ENCODE results near the gene DCTD.
A peak's percentile ranks its signal among the peaks of the same experiment; 100 is the strongest.

The DCTD gene

GRCh38 chr4:182939680-182940079 lies 22.5 kb upstream of the DCTD start:
- TF ChIP-seq SIN3A (IDR thresholded peaks at IDR 0.05; ENCODE audit: borderline replicate concordance, insufficient read depth, low read length) (no peak), TAF1 (IDR thresholded peaks at IDR 0.05; ENCODE audit: borderline replicate concordance, insufficient read depth, low read length) (no peak), POLR2AphosphoS5 (IDR thresholded peaks at IDR 0.05; ENCODE audit: low read depth, low read length) (no peak), FOXP2 (optimal IDR thresholded peaks at IDR 0.05; ENCODE audit: borderline replicate concordance, extremely low read depth, extremely low read length, insufficient read depth) (no peak)
- TF ChIP-seq, protein P1, sequence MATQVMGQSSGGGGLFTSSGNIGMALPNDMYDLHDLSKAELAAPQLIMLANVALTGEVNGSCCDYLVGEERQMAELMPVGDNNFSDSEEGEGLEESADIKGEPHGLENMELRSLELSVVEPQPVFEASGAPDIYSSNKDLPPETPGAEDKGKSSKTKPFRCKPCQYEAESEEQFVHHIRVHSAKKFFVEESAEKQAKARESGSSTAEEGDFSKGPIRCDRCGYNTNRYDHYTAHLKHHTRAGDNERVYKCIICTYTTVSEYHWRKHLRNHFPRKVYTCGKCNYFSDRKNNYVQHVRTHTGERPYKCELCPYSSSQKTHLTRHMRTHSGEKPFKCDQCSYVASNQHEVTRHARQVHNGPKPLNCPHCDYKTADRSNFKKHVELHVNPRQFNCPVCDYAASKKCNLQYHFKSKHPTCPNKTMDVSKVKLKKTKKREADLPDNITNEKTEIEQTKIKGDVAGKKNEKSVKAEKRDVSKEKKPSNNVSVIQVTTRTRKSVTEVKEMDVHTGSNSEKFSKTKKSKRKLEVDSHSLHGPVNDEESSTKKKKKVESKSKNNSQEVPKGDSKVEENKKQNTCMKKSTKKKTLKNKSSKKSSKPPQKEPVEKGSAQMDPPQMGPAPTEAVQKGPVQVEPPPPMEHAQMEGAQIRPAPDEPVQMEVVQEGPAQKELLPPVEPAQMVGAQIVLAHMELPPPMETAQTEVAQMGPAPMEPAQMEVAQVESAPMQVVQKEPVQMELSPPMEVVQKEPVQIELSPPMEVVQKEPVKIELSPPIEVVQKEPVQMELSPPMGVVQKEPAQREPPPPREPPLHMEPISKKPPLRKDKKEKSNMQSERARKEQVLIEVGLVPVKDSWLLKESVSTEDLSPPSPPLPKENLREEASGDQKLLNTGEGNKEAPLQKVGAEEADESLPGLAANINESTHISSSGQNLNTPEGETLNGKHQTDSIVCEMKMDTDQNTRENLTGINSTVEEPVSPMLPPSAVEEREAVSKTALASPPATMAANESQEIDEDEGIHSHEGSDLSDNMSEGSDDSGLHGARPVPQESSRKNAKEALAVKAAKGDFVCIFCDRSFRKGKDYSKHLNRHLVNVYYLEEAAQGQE (IDR thresholded peaks at IDR 0.05; ENCODE audit: insufficient read depth in 1 of 2, low read depth in 2 of 2, low read length in 2 of 2), result no peak

- peak; percentile 19 for TF ChIP-seq FOXP2 (optimal IDR thresholded peaks at IDR 0.05; ENCODE audit: borderline replicate concordance, extremely low read depth, extremely low read length, insufficient read depth)
- TF ChIP-seq, protein P1 (IDR thresholded peaks at IDR 0.05; ENCODE audit: insufficient read depth in 1 of 2, low read depth in 2 of 2, low read length in 2 of 2), result no peak
These were observed 21.0 kb upstream of the DCTD start for GRCh38 chr4:182938205-182938645.

DNA sequence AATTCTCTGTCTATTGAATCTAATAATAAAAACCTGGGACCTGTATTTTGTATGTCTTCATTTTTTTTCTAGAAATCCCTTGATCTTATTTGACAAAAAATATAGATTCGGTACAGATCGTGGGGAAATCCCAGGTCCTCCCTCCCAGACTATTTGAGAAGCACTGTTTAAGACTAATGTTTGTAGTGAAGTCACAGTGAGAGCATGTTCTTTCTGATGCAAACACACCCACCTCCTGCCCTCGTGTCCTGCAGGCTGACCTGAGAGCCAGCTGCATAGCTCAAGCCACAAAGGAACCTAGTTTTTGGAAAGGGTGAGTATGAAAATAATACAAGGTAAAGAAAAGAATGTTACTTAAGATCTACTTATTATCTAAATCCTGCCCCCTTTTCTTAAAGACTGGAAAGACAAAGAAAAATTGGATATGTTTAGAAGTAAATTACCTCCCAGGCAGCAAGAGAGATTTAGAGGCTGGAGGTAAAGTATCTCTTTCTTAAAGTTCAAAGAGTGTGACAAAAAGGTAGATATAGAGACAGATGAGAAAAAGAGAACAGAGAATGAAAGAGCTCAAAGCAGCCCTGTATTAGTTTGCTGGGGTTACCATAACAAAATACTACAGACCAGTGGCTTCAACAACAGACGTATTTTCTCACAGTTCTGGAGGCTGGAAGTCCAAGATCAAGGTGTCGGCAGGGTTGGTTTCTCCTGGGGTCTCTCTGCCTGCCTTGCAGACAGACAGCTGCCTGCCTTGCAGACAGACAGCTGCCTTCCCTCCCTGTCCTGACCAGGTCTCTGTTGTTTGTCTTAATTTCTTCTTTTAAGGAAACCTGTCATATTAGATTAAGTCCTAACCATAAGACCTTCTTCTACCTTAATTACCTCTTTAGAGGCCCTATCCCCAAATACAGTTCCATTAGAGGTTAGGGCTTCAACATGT lies 20.4 kb upstream of the DCTD start:
- TF ChIP-seq FOXP2 (optimal IDR thresholded peaks at IDR 0.05; ENCODE audit: borderline replicate concordance, extremely low read depth, extremely low read length, insufficient read depth), result no peak
- TF ChIP-seq POLR2AphosphoS5 (IDR thresholded peaks at IDR 0.05; ENCODE audit: low read depth, low read length), result no peak
- no peak for TF ChIP-seq SIN3A (IDR thresholded peaks at IDR 0.05; ENCODE audit: borderline replicate concordance, insufficient read depth, low read length)
- TF ChIP-seq, protein P1 (IDR thresholded peaks at IDR 0.05; ENCODE audit: insufficient read depth in 1 of 2, low read depth in 2 of 2, low read length in 2 of 2), result no peak

- no peak for TF ChIP-seq TAF1 (IDR thresholded peaks at IDR 0.05; ENCODE audit: borderline replicate concordance, insufficient read depth, low read length)
- TF ChIP-seq SIN3A (IDR thresholded peaks at IDR 0.05; ENCODE audit: borderline replicate concordance, insufficient read depth, low read length), result no peak
- TF ChIP-seq, protein P1 (IDR thresholded peaks at IDR 0.05; ENCODE audit: insufficient read depth in 1 of 2, low read depth in 2 of 2, low read length in 2 of 2), result no peak
- TF ChIP-seq FOXP2 (optimal IDR thresholded peaks at IDR 0.05; ENCODE audit: borderline replicate concordance, extremely low read depth, extremely low read length, insufficient read depth), result no peak
- TF ChIP-seq POLR2AphosphoS5 (IDR thresholded peaks at IDR 0.05; ENCODE audit: low read depth, low read length), result no peak
These were observed 15.5 kb upstream of the DCTD start for GRCh38 chr4:182932651-182933050.
